Thymus (tissue), 11 donors: ENCODE measurements around the gene PKD1L1. TPM values are rescaled to one million over a fixed set of nuclear protein-coding genes. Genes with fewer than 3 reads are reported as not detected.

Experiments used
- DNase-seq, 9 donors: peaks; one replicate each; pipeline ENCODE4 v3.0.0-alpha.2; 2013; ENCODE audit warnings: low spot score in 9 of 9, low read depth in 6 of 9, missing footprints in 1 of 9
- H3K27ac ChIP-seq, 2 donors: one replicate each; pipeline ENCODE4 v1.5.1; 2013; ENCODE audit warnings: control low read depth in 1 of 2, low read depth in 1 of 2, low read length in 1 of 2, mild to moderate bottlenecking in 1 of 2, moderate library complexity in 1 of 2
- H3K27me3 ChIP-seq, 2 donors: one replicate each; pipeline ENCODE4 v1.5.1; 2013; ENCODE audit warnings: low read length in 1 of 2; ENCODE audit not compliant: control insufficient read depth in 2 of 2, insufficient read depth in 1 of 2
- H3K36me3 ChIP-seq, 2 donors: one replicate each; pipeline ENCODE4 v1.5.1; 2013; ENCODE audit warnings: low read length in 1 of 2, mild to moderate bottlenecking in 1 of 2, moderate library complexity in 1 of 2; ENCODE audit not compliant: control insufficient read depth in 2 of 2, insufficient read depth in 2 of 2
- H3K4me1 ChIP-seq, 2 donors: one replicate each; pipeline ENCODE4 v1.5.1; 2013; ENCODE audit warnings: low read length in 2 of 2; ENCODE audit not compliant: control insufficient read depth in 2 of 2, insufficient read depth in 2 of 2
- H3K4me3 ChIP-seq, 2 donors: one replicate each; pipeline ENCODE4 v1.5.1; 2013; ENCODE audit warnings: low read length in 2 of 2, control low read depth in 1 of 2, mild to moderate bottlenecking in 1 of 2
- H3K9me3 ChIP-seq, 2 donors: one replicate each; pipeline ENCODE4 v1.5.1; 2013; ENCODE audit warnings: low read length in 1 of 2, mild to moderate bottlenecking in 1 of 2; ENCODE audit not compliant: control insufficient read depth in 2 of 2, insufficient read depth in 1 of 2
- WGBS: extraction: QIAGEN DNeasy Blood & Tissue Kit; methylation state at CpG from one replicate; pipeline ENCODE4 v1.1.7; 2013; 5-methylcytosine and 5-hydroxymethylcytosine counted together
- polyA plus RNA-seq: library from polyadenylated mRNA; stranded (reverse); fragments of 200-250 nt; gene quantifications from one replicate; pipeline ENCODE4 v1.2.3, GENCODE V29; 2013
- total RNA-seq: library from RNA; stranded (reverse); fragments of 120-200 nt; gene quantifications from one replicate; pipeline ENCODE4 v1.2.4, GENCODE V29; 2013
- donor health status: healthy.

PKD1L1 gene
- total and polyA plus RNA-seq, 2 donors, result 0.19 to 0.78 TPM

- no peaks in the 10 kb centered on the region for H3K9me3 ChIP-seq
- 97% methylated on average over 8 of the region's 8 CpGs for WGBS
- peaks cover 0 to 9% of the 10 kb centered on the region in 2 donors for H3K27me3 ChIP-seq
- no peaks in the 10 kb centered on the region for H3K36me3 ChIP-seq
- no peak for DNase-seq
- H3K4me1 ChIP-seq, result no peaks in the 10 kb centered on the region
- no peak overlapping the region for H3K4me3 ChIP-seq
- no peak overlapping the region for H3K27ac ChIP-seq
Measured at GRCh38 chr7:47739891-47740290, 208.4 kb downstream of the PKD1L1 start.

DNA sequence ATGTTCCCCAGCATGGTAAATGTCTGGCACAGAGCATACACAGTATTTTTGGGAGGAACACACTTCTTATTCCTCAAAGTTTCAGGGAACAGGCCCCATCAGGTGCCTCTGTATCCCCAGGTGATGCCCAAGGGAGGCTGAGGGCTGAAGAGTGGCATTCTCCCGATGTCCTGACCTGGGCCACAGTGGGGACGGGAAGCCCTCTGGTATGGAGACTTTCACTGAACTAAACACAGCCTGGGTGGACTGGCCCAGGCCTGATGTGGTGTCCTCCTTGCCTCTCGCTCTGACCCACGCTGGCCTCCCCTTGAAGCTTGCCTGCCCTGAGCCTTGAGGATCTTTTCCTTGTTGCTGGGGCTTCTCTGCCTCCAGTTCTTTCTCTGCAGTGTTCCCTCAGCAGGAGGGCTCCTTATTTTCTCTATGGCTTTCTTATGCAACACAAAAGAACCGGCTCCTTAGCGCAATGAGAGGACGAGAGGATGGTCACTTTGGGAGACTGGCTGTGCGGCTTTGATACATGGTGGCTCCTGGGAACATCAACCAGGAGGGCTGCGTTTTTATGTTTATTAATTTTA is 208.9 kb downstream of the PKD1L1 start:
- Histone ChIP-seq H3K4me3 (no peak overlapping the region), H3K36me3 (no peaks in the 10 kb centered on the region), H3K4me1 (no peaks in the 10 kb centered on the region), H3K27ac (no peak overlapping the region), H3K9me3 (no peaks in the 10 kb centered on the region), H3K27me3 (peaks cover 0 to 9% of the 10 kb centered on the region in 2 donors)
- 83% methylated on average over 9 of the region's 9 CpGs for WGBS
- no peak for DNase-seq

DNA sequence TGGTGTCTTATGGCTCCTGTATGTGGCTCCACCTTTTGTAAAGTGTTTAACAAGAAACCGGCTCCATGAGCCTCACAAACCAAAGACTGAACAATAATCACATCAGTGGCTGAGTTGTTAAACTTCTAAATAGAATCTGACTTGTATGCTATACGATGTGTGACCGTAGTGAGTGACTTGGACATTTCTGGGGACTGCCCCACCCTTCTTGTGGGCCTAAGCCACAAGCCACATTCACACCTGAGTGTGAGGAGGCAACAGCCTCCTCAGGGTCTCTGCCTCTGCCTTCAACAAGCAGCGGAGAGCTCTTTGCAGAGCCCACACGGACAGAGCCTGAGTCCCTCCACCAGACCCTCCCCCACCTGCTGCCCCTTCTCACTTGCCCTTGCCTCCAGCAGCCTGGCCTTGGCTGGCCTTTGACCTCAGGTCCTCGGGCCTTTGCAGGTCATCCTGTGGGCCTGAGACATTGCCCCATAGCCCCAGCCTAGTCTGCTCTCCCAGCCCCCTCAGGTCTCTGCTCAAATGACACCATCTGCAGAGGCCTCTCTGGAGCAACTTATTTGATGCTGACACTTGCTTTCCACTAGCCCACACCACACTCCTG is 209.6 kb downstream of the PKD1L1 start:
- Histone ChIP-seq H3K4me3 (no peak overlapping the region), H3K9me3 (no peaks in the 10 kb centered on the region), H3K36me3 (no peaks in the 10 kb centered on the region), H3K27ac (no peak overlapping the region), H3K4me1 (no peaks in the 10 kb centered on the region), H3K27me3 (peaks cover 0 to 2% of the 10 kb centered on the region in 2 donors)
- WGBS, result 86% methylated on average over 6 of the region's 6 CpGs
- no peak for DNase-seq

- H3K9me3 ChIP-seq, result no peaks in the 10 kb centered on the region
- H3K27me3 ChIP-seq, result peaks cover 0 to 2% of the 10 kb centered on the region in 2 donors
- DNase-seq, result no peak
- H3K4me1 ChIP-seq, result no peaks in the 10 kb centered on the region
- H3K4me3 ChIP-seq, result no peak overlapping the region
- 98% methylated on average over 4 of the region's 4 CpGs for WGBS
- no peaks in the 10 kb centered on the region for H3K36me3 ChIP-seq
- no peak overlapping the region for H3K27ac ChIP-seq
Measured at GRCh38 chr7:47737601-47738000, 210.7 kb downstream of the PKD1L1 start.

- Histone ChIP-seq H3K36me3 (no peaks in the 10 kb centered on the region), H3K9me3 (no peaks in the 10 kb centered on the region), H3K4me1 (no peaks in the 10 kb centered on the region), H3K4me3 (no peak overlapping the region), H3K27ac (no peak overlapping the region), H3K27me3 (peaks cover 0 to 5% of the 10 kb centered on the region in 2 donors)
- 98% methylated on average over 6 of the region's 6 CpGs for WGBS
- DNase-seq, result no peak
Measured at GRCh38 chr7:47735431-47736345, 212.6 kb downstream of the PKD1L1 start.

GRCh38 chr7:47734949-47735291 is 213.3 kb downstream of the PKD1L1 start:
- WGBS, result 94% methylated on average over 4 of the region's 4 CpGs
- Histone ChIP-seq H3K27ac (no peak overlapping the region), H3K27me3 (peaks cover 0 to 5% of the 10 kb centered on the region in 2 donors), H3K36me3 (no peaks in the 10 kb centered on the region), H3K9me3 (no peaks in the 10 kb centered on the region), H3K4me3 (no peak overlapping the region), H3K4me1 (no peaks in the 10 kb centered on the region)
- DNase-seq, result no peak

DNA sequence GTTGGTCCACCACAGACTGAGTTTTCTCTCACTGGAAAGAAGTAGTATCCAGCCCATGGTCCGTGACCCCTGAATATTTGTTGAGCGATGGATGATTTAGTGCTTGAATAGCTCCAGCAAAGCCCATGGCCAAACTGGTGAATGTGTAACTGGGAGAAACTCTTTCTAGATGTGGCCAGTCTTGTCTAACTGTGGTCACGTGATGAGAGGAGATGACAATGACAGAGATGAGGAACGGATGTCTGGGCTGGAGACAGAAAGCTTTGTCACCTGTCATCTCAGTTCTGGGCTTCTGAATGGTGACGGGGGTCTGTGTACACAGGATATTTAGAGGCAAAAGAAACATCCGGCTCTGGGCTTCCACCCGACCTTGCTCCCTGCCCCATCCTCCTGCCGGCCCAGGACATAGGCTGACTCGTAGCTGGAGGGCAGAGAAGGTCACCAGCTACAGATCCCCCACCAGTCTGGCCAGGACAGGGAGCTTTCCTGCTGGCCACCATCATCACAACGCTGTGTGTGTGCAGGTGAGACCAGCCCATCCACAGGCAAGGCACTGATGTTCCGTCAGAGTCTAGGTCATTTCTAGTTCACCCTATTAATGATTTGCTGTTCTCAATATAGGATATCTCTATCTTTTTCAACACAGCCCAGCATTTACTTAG is 213.8 kb downstream of the PKD1L1 start:
- no peak overlapping the region for H3K27ac ChIP-seq
- DNase-seq, result no peak
- WGBS, result 85% methylated on average over 11 of the region's 11 CpGs
- H3K4me1 ChIP-seq, result no peaks in the 10 kb centered on the region
- H3K9me3 ChIP-seq, result no peaks in the 10 kb centered on the region
- H3K36me3 ChIP-seq, result no peaks in the 10 kb centered on the region
- H3K4me3 ChIP-seq, result no peak overlapping the region
- H3K27me3 ChIP-seq, result peaks cover 0 to 5% of the 10 kb centered on the region in 2 donors

GRCh38 chr7:47730142-47730541 is 218.1 kb downstream of the PKD1L1 start:
- no peaks in the 10 kb centered on the region for H3K4me1 ChIP-seq
- H3K36me3 ChIP-seq, result no peaks in the 10 kb centered on the region
- WGBS, result 90% methylated on average over 9 of the region's 9 CpGs
- H3K27me3 ChIP-seq, result peaks cover 0 to 5% of the 10 kb centered on the region in 2 donors
- no peaks in the 10 kb centered on the region for H3K9me3 ChIP-seq
- H3K27ac ChIP-seq, result no peak overlapping the region
- no peak for DNase-seq
- H3K4me3 ChIP-seq, result no peak overlapping the region
